ENCODE results near the gene LAYN.

Gene LAYN

DNA sequence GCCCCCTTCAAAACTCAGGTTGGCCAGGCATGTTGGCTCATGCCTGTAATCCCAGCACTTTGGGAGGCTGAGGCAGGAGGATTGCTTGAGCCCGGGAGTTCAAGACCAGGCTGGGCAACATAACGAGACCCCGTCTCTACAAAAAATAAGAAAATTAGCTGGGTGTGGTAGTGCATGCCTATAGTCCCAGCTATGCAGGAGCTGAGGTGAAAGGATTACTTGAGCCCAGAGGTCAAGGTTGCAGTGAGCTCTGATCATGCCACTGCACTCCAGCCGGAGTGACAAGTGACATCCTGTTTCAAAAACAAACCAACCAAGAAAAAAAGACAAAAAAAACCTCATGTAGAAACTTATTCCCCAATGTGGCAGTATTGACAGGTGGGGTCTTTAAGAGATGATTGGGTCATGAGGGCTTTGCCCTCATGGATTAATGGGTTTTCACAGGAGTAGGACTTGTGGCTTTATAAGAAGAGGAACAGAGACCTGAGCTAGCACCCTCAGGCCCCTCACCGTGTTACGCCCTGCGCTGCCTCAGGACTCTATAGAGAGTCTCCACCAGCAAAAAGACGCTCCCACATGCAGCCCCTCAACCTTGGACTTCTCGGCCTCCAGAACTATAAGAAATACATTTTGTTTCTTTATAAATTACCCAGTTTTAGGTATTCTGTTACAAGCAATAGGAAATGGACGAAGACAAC is 22.3 kb downstream of the LAYN start:
- DNase-seq, result no peak

GRCh38 chr11:111565114-111565720 is 24.7 kb downstream of the LAYN start:
- peak; percentile 35 for DNase-seq

DNA sequence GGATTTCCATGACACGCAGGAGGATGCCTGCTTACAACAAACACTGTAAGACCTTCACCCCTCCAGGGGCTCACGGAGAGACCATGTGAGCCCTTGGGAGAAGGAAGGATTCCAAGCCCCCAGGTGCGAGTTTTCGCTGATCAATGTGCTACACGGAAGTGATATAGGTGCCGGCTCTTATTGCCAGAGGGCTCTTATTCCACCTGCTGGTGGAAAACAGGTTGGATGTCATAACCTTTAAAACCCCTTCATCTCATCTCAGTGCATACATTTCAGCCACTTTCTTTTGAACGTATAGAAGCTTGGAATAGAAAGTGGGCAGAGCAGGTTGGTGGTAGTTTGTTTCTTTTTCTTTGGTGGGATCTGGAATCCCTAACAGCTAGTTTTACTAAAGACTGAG is 25.8 kb downstream of the LAYN start:
- no peak for DNase-seq

DNA sequence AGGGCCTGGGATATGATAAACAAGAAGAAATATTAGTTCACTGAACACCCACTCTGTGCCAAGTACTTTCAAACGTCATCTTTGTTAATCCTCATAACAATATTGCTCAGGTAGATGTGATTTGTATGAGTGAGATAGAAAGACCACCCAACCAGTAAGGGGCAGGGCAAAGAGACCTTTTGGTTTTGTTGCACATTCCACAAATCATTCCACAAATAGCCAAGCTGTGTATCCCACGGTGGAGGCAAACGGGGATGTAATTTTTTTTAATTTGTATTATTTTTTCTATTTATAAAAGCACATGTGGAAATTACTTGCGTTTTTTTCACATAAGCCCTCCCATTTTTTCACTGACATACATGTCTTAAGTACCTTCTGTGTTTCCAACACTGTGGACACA is 29.0 kb downstream of the LAYN start:
- DNase-seq, result no peak

DNA sequence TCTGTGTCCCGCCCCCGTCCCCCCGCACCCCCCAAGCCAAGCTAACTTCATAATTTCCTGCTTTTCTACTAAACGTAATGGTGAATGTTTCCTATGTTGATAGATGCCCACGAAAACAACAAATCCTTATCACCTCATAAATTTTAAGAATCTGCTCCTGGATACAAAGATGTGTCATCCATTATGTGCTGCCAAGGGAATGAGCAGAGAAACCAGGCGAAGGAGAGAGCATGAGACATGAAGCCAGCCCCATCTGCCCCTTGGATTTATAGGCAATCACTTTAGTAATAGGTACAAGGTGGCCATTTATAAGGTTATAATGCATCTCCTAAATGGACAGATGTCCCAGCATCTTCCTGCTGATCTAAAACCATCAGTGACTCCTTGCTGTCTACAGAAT is 30.3 kb downstream of the LAYN start:
- no peak for DNase-seq

DNA sequence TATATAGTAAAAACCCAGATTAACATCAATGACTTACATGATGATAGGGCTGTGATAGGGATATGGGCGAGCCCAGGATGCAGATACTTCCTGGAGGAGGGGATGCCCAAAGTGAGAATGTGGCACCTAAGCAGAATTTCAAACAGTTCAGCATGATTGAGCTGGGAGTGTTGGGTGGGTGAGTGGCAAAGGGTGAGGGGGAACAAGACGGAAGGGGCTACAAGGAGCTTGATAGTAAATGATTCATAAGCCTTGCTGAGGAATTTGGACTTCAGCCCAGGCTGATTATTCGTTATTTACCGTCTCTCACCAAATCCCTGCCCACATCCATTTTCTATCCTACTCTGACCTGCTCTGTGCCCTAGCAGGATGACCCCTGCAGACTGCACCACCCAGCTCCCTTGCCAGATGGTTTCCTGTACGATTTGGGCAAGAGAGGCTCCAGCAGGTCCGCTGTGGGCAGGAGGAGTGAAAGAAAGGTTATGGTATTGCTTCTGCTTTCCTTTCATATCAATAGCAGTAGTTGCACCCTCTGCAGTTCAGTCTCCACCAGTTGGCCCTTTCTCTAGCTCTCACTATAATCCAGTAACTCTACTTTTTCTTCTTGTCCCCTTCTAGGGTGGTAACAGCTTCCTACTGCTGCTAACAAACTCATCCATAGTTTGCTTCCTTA is 31.4 kb downstream of the LAYN start:
- no peak for DNase-seq

- DNase-seq, result no peak
Observed at GRCh38 chr11:111572581-111572980, 32.1 kb downstream of the LAYN start.

DNA sequence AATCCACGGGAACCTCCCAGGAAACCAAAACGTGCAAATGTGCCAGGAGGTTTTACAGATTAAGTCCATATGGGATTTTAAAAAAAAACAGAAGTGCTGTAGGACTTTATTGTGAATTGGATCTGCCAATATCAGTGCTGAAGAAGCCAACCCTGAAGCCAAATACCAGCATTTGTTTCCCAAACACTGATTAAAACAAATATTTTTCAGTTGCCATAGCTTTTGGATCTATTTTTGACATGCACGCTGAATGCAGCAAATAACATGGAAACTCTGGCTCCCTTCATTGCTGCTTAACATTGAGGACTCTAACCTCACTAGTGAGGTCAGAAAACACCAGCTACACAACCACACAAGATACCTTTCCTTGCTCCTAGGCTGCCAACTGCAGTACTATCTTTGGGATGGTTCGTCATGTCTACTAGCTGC is 33.3 kb downstream of the LAYN start:
- DNase-seq, result no peak

DNA sequence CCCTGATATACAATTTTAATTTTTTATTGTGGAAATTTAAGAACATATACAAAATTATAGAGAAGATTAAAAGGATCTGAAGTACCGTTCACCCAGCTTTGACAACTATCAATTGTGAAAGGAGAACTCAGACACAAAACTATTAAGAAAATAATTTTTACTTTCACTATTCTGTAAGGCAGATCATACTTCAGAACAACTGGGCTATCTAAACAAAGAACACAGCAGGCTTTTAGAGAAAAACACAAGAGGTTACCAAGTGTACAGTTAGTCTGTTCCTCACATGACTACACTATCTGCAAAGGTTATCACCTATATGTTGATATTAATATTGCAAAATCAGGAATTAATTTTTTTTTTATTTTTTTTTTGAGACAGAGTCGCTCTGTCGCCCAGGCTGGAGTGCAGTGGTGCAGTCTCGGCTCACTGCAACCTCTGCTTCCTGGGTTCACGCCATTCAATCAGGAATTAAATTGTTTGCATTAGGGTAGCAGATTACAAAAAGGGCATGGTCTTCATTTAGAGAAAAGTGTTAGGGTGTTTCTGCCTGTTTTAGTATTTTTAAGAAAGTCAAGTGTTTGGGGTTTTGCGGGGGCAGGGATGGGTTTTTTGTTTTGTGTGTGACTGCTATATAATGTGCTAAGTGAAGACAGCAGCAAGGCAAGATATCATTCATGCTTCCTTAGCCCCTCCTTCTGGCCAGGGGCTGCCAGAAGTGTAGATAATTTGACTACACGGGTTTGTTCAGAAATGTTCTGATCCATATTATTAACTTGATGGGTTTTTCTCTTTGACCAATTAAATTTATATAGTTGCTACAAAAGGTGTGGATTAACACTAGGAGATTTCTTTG is 34.1 kb downstream of the LAYN start:
- DNase-seq, result no peak

- no peak for DNase-seq
Observed at GRCh38 chr11:111575740-111576139, 35.2 kb downstream of the LAYN start.

- DNase-seq, result no peak
Observed at GRCh38 chr11:111577821-111578220, 37.3 kb downstream of the LAYN start.

DNA sequence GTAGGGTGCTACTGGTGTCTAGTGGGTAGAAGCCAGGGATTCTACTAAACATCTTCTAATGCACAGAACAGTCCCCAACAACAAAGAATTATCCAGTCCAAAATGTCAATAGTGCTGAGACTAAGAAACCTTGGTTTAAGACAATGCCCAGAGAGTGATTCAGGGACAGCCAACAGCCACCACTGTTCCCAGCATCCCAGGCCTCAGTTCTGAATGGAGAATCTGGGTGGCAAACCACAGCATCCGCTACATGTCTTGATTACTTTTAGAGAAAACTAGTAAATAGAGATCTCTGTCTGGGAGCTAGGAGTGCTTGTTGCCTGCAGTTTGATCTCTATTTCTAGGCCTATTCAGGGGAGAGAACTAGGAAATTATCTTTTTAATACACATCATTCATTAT is 40.8 kb downstream of the LAYN start:
- no peak for DNase-seq

DNA sequence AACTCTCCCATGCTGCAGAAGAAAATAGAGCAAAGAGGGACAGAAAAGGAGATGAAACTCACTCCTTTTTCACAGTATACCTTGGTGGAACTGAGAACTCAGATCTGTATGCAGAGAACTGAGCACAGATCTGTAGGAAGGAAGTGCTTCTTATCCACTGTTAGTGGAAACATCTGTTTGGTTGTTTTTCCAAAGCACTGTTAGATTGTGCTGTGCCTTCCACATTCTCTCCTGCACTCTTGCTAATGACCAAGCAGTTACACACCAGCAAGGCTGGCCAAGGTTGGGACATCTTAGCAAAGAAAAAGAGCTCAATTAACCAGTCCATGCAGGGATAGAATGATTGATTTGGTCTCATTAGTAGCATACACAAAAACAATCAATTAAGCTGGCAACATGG is 41.6 kb downstream of the LAYN start:
- DNase-seq, result no peak

DNA sequence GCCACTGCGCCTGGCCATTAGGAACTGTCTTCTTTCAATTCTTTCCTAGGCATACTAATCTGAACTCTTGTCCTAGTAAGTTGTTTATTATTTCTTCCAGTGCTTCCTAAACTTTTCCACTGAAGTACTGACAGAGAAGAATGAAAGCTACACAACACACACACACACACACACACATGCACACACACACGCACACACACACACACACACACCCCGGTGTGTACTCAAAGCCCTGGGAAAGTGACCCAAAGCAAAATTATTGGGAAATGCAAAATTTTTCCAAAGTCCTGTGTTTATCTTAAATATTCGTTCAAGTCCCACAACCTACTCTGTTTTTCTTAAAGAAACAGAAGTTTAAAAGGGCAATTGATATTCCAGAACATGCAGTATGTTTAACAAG is 42.4 kb downstream of the LAYN start:
- DNase-seq, result no peak

GRCh38 chr11:111585371-111585770 is 44.9 kb downstream of the LAYN start:
- no peak for DNase-seq

- DNase-seq, result no peak
Observed at GRCh38 chr11:111586388-111586831, 45.9 kb downstream of the LAYN start.

DNA sequence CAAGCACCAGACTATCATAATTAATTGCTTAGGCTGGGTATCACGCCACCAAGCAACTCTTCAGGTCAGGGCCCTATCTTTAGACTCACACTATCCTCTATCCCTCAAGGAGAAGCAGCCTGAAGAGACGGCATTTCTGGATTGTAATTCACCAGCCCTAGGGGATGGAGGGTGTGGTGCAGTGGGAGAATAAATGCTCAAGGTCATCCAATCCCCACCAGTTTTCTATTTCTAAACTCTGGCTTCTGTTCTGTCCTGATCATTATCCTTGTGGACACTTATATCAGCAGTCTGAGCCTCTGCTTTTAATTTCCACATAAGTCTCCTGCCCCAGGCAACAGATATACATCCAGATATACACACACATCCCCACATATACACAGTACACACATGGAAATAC is 48.6 kb downstream of the LAYN start:
- DNase-seq, result no peak

DNA sequence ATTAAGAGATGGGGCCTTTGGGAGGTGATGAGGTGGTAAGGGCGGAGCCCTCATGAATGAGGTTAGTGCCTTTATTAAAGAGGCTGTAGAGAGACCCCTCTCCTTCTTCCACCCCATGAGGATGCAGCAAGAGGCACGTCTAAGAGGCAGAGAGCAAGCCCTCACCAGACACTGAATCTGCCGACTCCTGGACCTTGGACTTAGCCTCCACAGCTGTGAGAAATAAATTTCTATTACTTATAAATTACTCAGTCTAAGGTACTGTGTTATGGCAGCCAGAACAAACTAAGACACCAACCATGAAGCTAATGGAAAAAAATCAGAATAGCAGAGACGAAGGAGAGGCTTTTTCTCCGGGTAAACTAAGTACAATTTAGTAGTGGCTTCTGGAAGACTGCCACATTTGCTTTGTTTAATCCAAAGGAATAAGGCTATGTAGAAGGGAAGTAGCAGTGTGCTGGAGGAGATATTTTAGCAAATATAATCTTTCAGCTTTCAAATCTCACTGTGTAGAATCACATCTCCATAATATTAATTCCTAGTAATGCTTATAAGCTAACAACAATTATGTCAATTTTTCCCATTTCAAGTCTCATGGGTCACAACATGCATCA is 49.5 kb downstream of the LAYN start:
- DNase-seq, result no peak

GRCh38 chr11:111591187-111591960 is 50.9 kb downstream of the LAYN start:
- no peak for DNase-seq

GRCh38 chr11:111592491-111592890 is 52.0 kb downstream of the LAYN start:
- no peak for DNase-seq

DNA sequence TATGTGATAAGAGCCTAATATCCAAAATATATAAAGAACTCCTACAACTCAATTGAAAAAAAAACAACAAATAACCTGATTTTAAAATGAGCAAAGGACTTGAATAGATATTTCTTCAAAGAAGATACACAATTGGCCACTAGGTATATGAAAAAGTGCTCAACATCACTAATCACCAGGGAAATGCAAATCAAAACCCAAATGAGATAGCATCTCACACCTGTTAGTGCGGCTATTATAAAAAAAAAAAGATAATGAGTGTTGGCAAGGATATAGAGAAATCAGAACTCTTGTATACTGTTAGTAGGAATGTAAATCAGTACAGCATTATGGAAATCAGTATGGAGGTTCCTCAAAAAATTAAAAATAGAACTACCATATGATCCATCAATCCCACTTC is 55.8 kb downstream of the LAYN start:
- no peak for DNase-seq

GRCh38 chr11:111598148-111598547 is 57.6 kb downstream of the LAYN start:
- DNase-seq, result no peak

Data from T1000 (cell line).